Right renal cortex interstitium (tissue), 3 donors: Measurements from ENCODE around the gene LRSAM1. TPM values are rescaled to one million over a fixed set of nuclear protein-coding genes. Genes with fewer than 3 reads are reported as not detected.
"Not testable (repeated sequence)": the region's sequence is repeated elsewhere in the genome, so short reads cannot be mapped to it uniquely, and the experiment has no call there.

Experiments used
- DNase-seq, 3 donors: peaks; one replicate each; pipeline ENCODE4 v3.0.0-alpha.2; 2013; ENCODE audit warnings: low read depth in 3 of 3, low spot score in 2 of 3
- polyA plus RNA-seq, 3 donors: library from polyadenylated mRNA; unstranded; fragments of 120-200 nt; gene quantifications; one replicate each; pipeline ENCODE4 v1.2.1, GENCODE V29; 2013; ENCODE audit not compliant: insufficient read length in 3 of 3

LRSAM1 gene
- polyA plus RNA-seq, 3 donors, result 14.2 to 15.2 (median 14.9) TPM

GRCh38 chr9:127455324-127455992 is 4.1 kb downstream of the LRSAM1 start:
- no peak for DNase-seq

GRCh38 chr9:127457191-127457878 is 6.0 kb downstream of the LRSAM1 start:
- no peak for DNase-seq

- DNase-seq, result no peak
These were observed 7.6 kb downstream of the LRSAM1 start for GRCh38 chr9:127458921-127459320.

GRCh38 chr9:127463382-127463781 is 12.1 kb downstream of the LRSAM1 start:
- DNase-seq, result no peak

- no peak for DNase-seq
These were observed 12.6 kb downstream of the LRSAM1 start for GRCh38 chr9:127463911-127464310.

GRCh38 chr9:127466407-127466917 is 15.2 kb downstream of the LRSAM1 start:
- not testable (repeated sequence) for DNase-seq

GRCh38 chr9:127467621-127468020 is 16.3 kb downstream of the LRSAM1 start:
- DNase-seq, result no peak

GRCh38 chr9:127470662-127471061 is 19.4 kb downstream of the LRSAM1 start:
- no peak for DNase-seq

GRCh38 chr9:127473501-127473900 is 22.2 kb downstream of the LRSAM1 start:
- no peak for DNase-seq

- DNase-seq, result no peak
These were observed 22.6 kb downstream of the LRSAM1 start for GRCh38 chr9:127473932-127474331.

GRCh38 chr9:127474592-127474991 is 23.3 kb downstream of the LRSAM1 start:
- DNase-seq, result no peak

- no peak for DNase-seq
These were observed 28.3 kb downstream of the LRSAM1 start for GRCh38 chr9:127479507-127480081.

- DNase-seq, result no peak
These were observed 31.4 kb downstream of the LRSAM1 start for GRCh38 chr9:127482662-127483061.

- no peak for DNase-seq
These were observed 34.7 kb downstream of the LRSAM1 start for GRCh38 chr9:127485995-127486394.

- DNase-seq, result no peak
These were observed 37.6 kb downstream of the LRSAM1 start for GRCh38 chr9:127488946-127489345.

- peak in 1 of 3 donors; percentile 19 for DNase-seq
These were observed 38.3 kb downstream of the LRSAM1 start for GRCh38 chr9:127489471-127490115.

GRCh38 chr9:127490535-127491230 is 39.4 kb downstream of the LRSAM1 start:
- no peak for DNase-seq

GRCh38 chr9:127491516-127491915 is 40.2 kb downstream of the LRSAM1 start:
- DNase-seq, result no peak

- no peak for DNase-seq
These were observed 41.3 kb downstream of the LRSAM1 start for GRCh38 chr9:127492616-127493015.

GRCh38 chr9:127493592-127494303 is 42.4 kb downstream of the LRSAM1 start:
- no peak for DNase-seq
